ENCODE results near the gene UBE2V1. TPM values are rescaled to one million over a fixed set of nuclear protein-coding genes. Genes with fewer than 3 reads are reported as not detected.

Gene UBE2V1
- total and polyA plus RNA-seq, 2 experiments from 2014 or later, result 64.0 to 112 TPM

GRCh38 chr20:50071039-50071888 is 41.7 kb downstream of the UBE2V1 start:
- 18% methylated on average over 46 of the region's 48 CpGs for WGBS (ENCODE audit: low lambda C conversion rate, missing lambda C conversion rate)
- H3K4me3 ChIP-seq, result no peak overlapping the region
- H3K36me3 ChIP-seq (replicated peaks; ENCODE audit: insufficient read depth, low read depth), result no peaks in the 10 kb centered on the region
- H2AFZ ChIP-seq, result peak overlapping the region; percentile 90
- no peaks in the 10 kb centered on the region for H3K9me2 ChIP-seq (replicated peaks; ENCODE audit: insufficient read depth)
- peaks cover 13% of the 10 kb centered on the region for H3K4me1 ChIP-seq (ENCODE audit: insufficient read depth)
- peak; percentile 94 for DNase-seq (ENCODE audit: low spot score)
- no peaks in the 10 kb centered on the region for H3K79me2 ChIP-seq
- no peak for TF ChIP-seq EZH2 (IDR thresholded peaks at IDR 0.05; ENCODE audit: borderline replicate concordance)
- no peak for TF ChIP-seq EZH2phosphoT487 (IDR thresholded peaks at IDR 0.05; ENCODE audit: low read depth, severe bottlenecking, unreplicated experiment)
- peak; percentile 100 for TF ChIP-seq CTCF (IDR thresholded peaks at IDR 0.05; ENCODE audit: poor library complexity)
- no peaks in the 10 kb centered on the region for H3K27me3 ChIP-seq
- no peaks in the 10 kb centered on the region for H4K20me1 ChIP-seq (ENCODE audit: insufficient read depth, poor library complexity, severe bottlenecking)
- peak overlapping the region; percentile 85 for H3K4me2 ChIP-seq
- H3K9me3 ChIP-seq (ENCODE audit: low read depth), result no peaks in the 10 kb centered on the region
- no peak overlapping the region for H3K27ac ChIP-seq

GRCh38 chr20:50070361-50070760 is 42.6 kb downstream of the UBE2V1 start:
- TF ChIP-seq EZH2phosphoT487 (IDR thresholded peaks at IDR 0.05; ENCODE audit: low read depth, severe bottlenecking, unreplicated experiment), result no peak
- Histone ChIP-seq H3K79me2 (no peaks in the 10 kb centered on the region), H3K27ac (no peak overlapping the region), H3K36me3 (replicated peaks; ENCODE audit: insufficient read depth, low read depth) (no peaks in the 10 kb centered on the region), H3K9me2 (replicated peaks; ENCODE audit: insufficient read depth) (no peaks in the 10 kb centered on the region), H4K20me1 (ENCODE audit: insufficient read depth, poor library complexity, severe bottlenecking) (no peaks in the 10 kb centered on the region), H3K4me1 (ENCODE audit: insufficient read depth) (peaks cover 6% of the 10 kb centered on the region), H3K27me3 (no peaks in the 10 kb centered on the region), H3K4me3 (no peak overlapping the region), H3K4me2 (no peak overlapping the region), H2AFZ (no peak overlapping the region), H3K9me3 (ENCODE audit: low read depth) (no peaks in the 10 kb centered on the region)
- WGBS (ENCODE audit: low lambda C conversion rate, missing lambda C conversion rate), result 100% methylated on average over 7 of the region's 7 CpGs
- no peak for DNase-seq (ENCODE audit: low spot score)

GRCh38 chr20:50068041-50068651 is 44.8 kb downstream of the UBE2V1 start:
- H4K20me1 ChIP-seq (ENCODE audit: insufficient read depth, poor library complexity, severe bottlenecking), result no peaks in the 10 kb centered on the region
- H3K4me2 ChIP-seq, result no peak overlapping the region
- H3K9me3 ChIP-seq (ENCODE audit: low read depth), result no peaks in the 10 kb centered on the region
- H3K36me3 ChIP-seq (replicated peaks; ENCODE audit: insufficient read depth, low read depth), result no peaks in the 10 kb centered on the region
- 85% methylated on average over 11 of the region's 11 CpGs for WGBS (ENCODE audit: low lambda C conversion rate, missing lambda C conversion rate)
- no peak overlapping the region for H3K4me3 ChIP-seq
- no peak overlapping the region for H3K27ac ChIP-seq
- no peak for DNase-seq (ENCODE audit: low spot score)
- no peaks in the 10 kb centered on the region for H3K79me2 ChIP-seq
- TF ChIP-seq CTCF (IDR thresholded peaks at IDR 0.05; ENCODE audit: poor library complexity) (no peak), EZH2phosphoT487 (IDR thresholded peaks at IDR 0.05; ENCODE audit: low read depth, severe bottlenecking, unreplicated experiment) (no peak), EZH2 (IDR thresholded peaks at IDR 0.05; ENCODE audit: borderline replicate concordance) (no peak)
- H2AFZ ChIP-seq, result no peak overlapping the region
- no peaks in the 10 kb centered on the region for H3K4me1 ChIP-seq (ENCODE audit: insufficient read depth)
- H3K27me3 ChIP-seq, result no peaks in the 10 kb centered on the region
- H3K9me2 ChIP-seq (replicated peaks; ENCODE audit: insufficient read depth), result no peaks in the 10 kb centered on the region

GRCh38 chr20:50067461-50067860 is 45.5 kb downstream of the UBE2V1 start:
- TF ChIP-seq CTCF (IDR thresholded peaks at IDR 0.05; ENCODE audit: poor library complexity) (no peak), EZH2phosphoT487 (IDR thresholded peaks at IDR 0.05; ENCODE audit: low read depth, severe bottlenecking, unreplicated experiment) (no peak), EZH2 (IDR thresholded peaks at IDR 0.05; ENCODE audit: borderline replicate concordance) (no peak)
- no peak overlapping the region for H3K4me2 ChIP-seq
- no peak overlapping the region for H3K27ac ChIP-seq
- no peak for DNase-seq (ENCODE audit: low spot score)
- H3K36me3 ChIP-seq (replicated peaks; ENCODE audit: insufficient read depth, low read depth), result no peaks in the 10 kb centered on the region
- no peaks in the 10 kb centered on the region for H4K20me1 ChIP-seq (ENCODE audit: insufficient read depth, poor library complexity, severe bottlenecking)
- no peaks in the 10 kb centered on the region for H3K79me2 ChIP-seq
- H3K27me3 ChIP-seq, result no peaks in the 10 kb centered on the region
- no peak overlapping the region for H3K4me3 ChIP-seq
- H3K4me1 ChIP-seq (ENCODE audit: insufficient read depth), result no peaks in the 10 kb centered on the region
- no peaks in the 10 kb centered on the region for H3K9me3 ChIP-seq (ENCODE audit: low read depth)
- no peaks in the 10 kb centered on the region for H3K9me2 ChIP-seq (replicated peaks; ENCODE audit: insufficient read depth)
- H2AFZ ChIP-seq, result no peak overlapping the region
- WGBS (ENCODE audit: low lambda C conversion rate, missing lambda C conversion rate), result 79% methylated on average over 2 of the region's 2 CpGs
